Esophagus (tissue), 2 donors: ENCODE measurements around the gene MMP3. TPM values are rescaled to one million over a fixed set of nuclear protein-coding genes. Genes with fewer than 3 reads are reported as not detected.

Experiments
- H3K27ac ChIP-seq, 2 donors: one replicate each; pipeline ENCODE4 v1.5.1; 2013; ENCODE audit warnings: low read depth in 2 of 2, mild to moderate bottlenecking in 2 of 2, inconsistent platforms in 1 of 2, low read length in 1 of 2, moderate library complexity in 1 of 2
- H3K27me3 ChIP-seq, 2 donors: one replicate each; pipeline ENCODE4 v1.6.1; 2013; ENCODE audit warnings: low read length in 2 of 2, control low read depth in 1 of 2, mild to moderate bottlenecking in 1 of 2; ENCODE audit not compliant: insufficient read depth in 2 of 2, control insufficient read depth in 1 of 2
- H3K36me3 ChIP-seq, 2 donors: one replicate each; pipeline ENCODE4 v1.6.1; 2013; ENCODE audit warnings: low read length in 1 of 2; ENCODE audit not compliant: control insufficient read depth in 2 of 2, insufficient read depth in 2 of 2
- H3K4me1 ChIP-seq, 2 donors: one replicate each; pipeline ENCODE4 v1.6.1; 2013; ENCODE audit warnings: low read length in 1 of 2; ENCODE audit not compliant: control insufficient read depth in 2 of 2, insufficient read depth in 2 of 2
- H3K4me3 ChIP-seq, 2 donors: one replicate each; pipeline ENCODE4 v1.5.1; 2013; ENCODE audit warnings: low read length in 2 of 2, mild to moderate bottlenecking in 2 of 2, low read depth in 1 of 2, moderate library complexity in 1 of 2
- H3K9me3 ChIP-seq, 2 donors: one replicate each; pipeline ENCODE4 v1.6.1; 2013; ENCODE audit warnings: mild to moderate bottlenecking in 2 of 2, low read depth in 1 of 2, low read length in 1 of 2, moderate library complexity in 1 of 2; ENCODE audit not compliant: control insufficient read depth in 2 of 2, insufficient read depth in 1 of 2
- WGBS, 2 donors: extraction: QIAGEN DNeasy Blood & Tissue Kit; methylation state at CpG; one replicate each; pipeline ENCODE4 v1.1.7; 2013; 5-methylcytosine and 5-hydroxymethylcytosine counted together
- polyA plus RNA-seq, 2 donors: library from polyadenylated mRNA; stranded (reverse); fragments of 200-250 nt; gene quantifications; one replicate each; pipeline ENCODE4 v1.2.3, GENCODE V29; 2013
- donor health status: healthy with polysubstance abuse.
- donor health status: Bipolar disorder and iron deficiency.

The MMP3 gene
- polyA plus RNA-seq, 2 donors = 0.01 to 0.24 TPM

DNA sequence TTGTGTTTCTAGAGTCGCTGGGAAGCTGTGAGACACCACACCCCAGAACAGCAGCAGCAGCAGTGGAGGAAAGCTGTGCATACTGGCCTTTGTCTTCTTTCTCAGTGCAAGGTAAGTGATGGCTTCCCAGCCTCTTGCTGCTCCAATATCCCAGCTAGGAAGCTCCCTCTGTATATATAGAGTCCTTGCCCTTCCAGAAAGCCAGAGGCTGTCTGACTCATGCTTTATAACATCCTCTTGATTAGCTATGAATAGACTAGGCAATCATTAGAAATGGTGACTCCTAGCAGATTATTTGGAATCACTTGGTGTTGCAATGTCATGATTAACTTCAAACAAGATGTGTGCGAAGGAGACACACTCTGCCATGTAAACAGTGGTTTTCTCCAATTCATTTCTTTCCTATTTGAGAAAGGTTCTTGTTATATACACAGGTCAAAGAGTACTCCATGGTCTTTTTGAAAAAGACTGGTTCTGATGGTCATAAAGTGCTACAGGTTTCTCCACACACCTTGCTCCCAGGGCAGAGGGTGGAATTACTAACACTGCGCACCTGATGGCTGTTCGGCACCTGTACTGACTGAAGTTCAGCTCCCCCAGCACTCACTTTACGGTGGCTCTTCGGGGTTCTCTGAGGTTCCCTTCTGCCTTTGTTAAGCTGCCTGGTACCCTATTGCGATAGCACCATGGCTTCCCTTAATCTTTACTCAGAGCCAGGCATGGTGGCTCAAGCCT, 45.2 kb downstream of the MMP3 start, which contains the start of gene MMP1:
Gene MMP1, minus strand, starts transcription at position 149 of the 735 bp plus-strand sequence. Its CDS starts 68 bp downstream, at position 81.
- Histone ChIP-seq H3K27ac (no peak within 1 kb of the TSS), H3K4me1 (no peaks in the 10 kb centered on the region), H3K36me3 (no peaks in the 10 kb centered on the region), H3K9me3 (no peaks in the 10 kb centered on the region), H3K27me3 (no peaks in the 10 kb centered on the region), H3K4me3 (no peak within 1 kb of the TSS)
- 81 to 83% methylated on average over 7 of the region's 7 CpGs for WGBS, 2 donors

DNA sequence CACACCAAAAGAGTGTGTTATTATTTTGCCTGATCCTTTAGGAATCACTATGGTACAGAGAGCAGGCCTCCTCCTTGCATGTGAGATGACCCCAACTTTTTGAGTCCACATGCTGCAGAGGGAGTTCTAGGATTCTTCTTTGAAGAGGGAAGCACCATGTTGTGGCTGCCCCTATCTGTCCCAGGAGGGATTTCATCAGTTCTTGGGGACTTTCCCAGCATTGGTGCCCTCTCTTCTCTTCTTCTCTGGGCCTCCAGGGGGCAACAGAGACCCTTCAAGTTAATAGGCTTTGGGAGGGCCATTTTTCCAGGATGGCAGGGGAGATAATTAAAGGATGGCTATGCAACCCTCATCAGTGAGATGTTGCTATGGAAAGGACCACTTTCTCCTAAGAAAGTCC, 49.0 kb downstream of the MMP3 start:
- no peak overlapping the region for H3K4me3 ChIP-seq
- H3K27ac ChIP-seq = no peak overlapping the region

DNA sequence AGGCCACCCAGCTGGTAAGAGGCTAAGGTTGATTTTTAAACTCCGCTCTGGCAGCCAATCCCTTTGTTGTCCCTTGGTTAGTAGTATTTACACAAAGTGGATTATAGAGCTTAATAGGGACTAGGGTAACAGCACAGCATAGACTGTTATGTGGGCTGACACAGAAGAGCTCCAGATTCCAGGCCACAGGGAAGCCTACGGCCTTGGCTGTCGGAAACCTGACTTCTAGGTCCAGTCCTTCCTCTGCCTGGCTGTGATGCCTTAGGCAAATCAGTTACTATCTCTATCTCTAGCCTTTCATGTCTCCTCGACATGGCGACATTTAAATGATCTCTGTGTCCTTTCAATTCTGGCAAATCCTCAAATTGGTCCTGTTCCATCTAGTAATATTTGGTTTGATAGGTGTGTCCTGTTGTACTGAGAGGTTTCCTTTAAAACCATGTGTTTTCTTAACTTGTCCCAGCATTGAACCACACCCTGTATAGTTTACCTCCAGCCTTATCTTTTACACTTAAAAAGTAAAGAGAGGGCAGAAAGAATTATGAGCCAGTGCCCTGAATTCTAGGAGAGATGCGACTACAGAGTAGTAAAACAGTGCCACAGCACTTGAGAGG, 49.6 kb downstream of the MMP3 start:
- peaks cover 0 to 2% of the 10 kb centered on the region in 2 donors for H3K27me3 ChIP-seq
- H3K36me3 ChIP-seq = no peaks in the 10 kb centered on the region
- WGBS, 2 donors = 78 to 79% methylated on average over 6 of the region's 6 CpGs
- no peaks in the 10 kb centered on the region for H3K4me1 ChIP-seq
- no peaks in the 10 kb centered on the region for H3K9me3 ChIP-seq
- H3K27ac ChIP-seq = no peak overlapping the region
- H3K4me3 ChIP-seq = no peak overlapping the region

More for the DNA sequence above, 49.0 kb downstream of the MMP3 start:
- H3K4me1 ChIP-seq = no peaks in the 10 kb centered on the region
- peaks cover 0 to 2% of the 10 kb centered on the region in 2 donors for H3K27me3 ChIP-seq
- H3K9me3 ChIP-seq = no peaks in the 10 kb centered on the region
- no peaks in the 10 kb centered on the region for H3K36me3 ChIP-seq

DNA sequence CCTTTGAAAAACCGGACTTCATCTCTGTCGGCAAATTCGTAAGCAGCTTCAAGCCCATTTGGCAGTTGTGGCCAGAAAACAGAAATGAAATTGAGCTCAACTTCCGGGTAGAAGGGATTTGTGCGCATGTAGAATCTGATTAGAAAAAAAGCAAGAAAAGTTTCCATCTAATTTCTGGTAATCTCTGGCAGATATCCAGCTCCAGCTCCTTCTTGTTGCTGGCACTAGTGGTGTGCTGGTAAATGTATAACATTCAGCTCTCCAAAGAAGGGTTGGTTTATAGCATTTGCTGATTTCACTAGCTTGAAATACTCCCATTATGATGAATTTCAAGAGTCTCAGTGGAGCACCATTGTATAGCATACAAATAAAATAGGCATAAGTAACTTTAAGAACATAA, 50.8 kb downstream of the MMP3 start:
- Histone ChIP-seq H3K9me3 (no peaks in the 10 kb centered on the region), H3K4me1 (no peaks in the 10 kb centered on the region), H3K27me3 (peaks cover 0 to 2% of the 10 kb centered on the region in 2 donors), H3K36me3 (no peaks in the 10 kb centered on the region), H3K4me3 (no peak overlapping the region), H3K27ac (no peak overlapping the region)
- WGBS, 2 donors = 62 to 84% methylated on average over 5 of the region's 5 CpGs

DNA sequence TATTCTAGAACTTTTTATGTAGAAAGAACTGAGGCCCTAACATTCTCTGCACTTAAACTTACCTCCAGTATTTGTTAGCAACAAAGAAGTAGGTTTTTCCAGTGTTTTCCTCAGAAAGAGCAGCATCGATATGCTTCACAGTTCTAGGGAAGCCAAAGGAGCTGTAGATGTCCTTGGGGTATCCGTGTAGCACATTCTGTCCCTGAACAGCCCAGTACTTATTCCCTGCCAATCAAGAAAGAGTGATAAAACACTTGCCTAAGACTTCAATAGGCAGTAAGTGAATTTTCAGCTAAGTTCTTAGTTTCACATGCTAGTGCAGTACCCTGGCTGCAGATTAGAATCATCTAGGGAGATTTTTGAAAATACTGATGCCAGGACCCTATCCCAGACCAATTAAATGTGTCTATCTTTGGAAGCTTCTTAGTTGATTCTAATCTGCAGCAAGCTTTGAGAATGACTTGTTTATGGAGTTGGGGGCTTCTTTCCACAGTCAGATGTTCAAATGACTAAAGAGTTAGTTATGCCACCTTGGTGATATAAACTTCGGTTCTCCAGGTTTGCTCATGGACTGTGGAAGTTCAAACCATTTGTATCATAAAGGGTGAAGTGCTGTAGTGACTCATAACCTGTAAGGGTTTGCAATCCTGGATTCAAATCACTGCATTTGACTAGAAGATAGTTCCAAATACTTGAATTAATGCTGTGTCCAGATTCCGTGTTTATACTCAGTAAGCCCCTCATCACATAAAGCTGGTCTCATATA, 52.0 kb downstream of the MMP3 start:
- no peaks in the 10 kb centered on the region for H3K36me3 ChIP-seq
- no peak overlapping the region for H3K4me3 ChIP-seq
- no peak overlapping the region for H3K27ac ChIP-seq
- peaks cover 0 to 5% of the 10 kb centered on the region in 2 donors for H3K27me3 ChIP-seq
- no peaks in the 10 kb centered on the region for H3K9me3 ChIP-seq
- no peaks in the 10 kb centered on the region for H3K4me1 ChIP-seq
- 74 to 79% methylated on average over 4 of the region's 4 CpGs for WGBS, 2 donors

DNA sequence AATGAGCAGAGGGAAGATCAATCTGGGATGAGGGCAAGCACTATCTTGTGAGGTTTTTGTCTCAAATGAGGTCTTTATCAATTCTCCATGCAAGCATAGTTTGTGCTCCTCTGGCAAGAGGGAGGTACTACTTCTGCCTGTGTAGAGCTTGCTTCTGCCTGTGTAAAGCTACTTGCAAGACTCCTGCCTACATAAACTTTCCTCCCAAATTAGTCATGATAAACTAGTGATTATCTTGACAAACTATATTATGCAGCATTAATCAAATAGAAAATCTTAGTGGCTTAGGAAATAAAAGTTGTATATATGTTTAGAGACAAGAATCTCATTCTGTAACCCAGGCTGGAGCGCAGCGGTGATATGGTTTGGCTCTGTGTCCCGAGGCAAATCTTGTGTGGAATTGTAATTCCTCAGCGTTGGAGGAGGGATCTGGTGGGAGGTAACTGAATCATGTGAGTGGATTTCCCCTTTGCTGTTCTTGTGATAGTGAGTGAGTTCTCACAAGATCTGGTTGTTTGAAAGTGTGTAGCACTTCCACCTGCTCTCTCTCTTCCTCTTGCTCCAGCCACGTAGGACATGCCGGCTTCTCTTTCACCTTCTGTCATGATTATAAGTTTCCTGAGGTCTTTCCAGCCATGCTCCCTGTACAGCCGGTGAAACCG, 54.9 kb downstream of the MMP3 start:
- 66 to 70% methylated on average over 8 of the region's 8 CpGs for WGBS, 2 donors
- Histone ChIP-seq H3K4me1 (no peaks in the 10 kb centered on the region), H3K36me3 (no peaks in the 10 kb centered on the region), H3K27ac (no peak overlapping the region), H3K27me3 (peaks cover 0 to 5% of the 10 kb centered on the region in 2 donors), H3K9me3 (no peaks in the 10 kb centered on the region), H3K4me3 (no peak overlapping the region)

Other genes starting within 250 kb of the MMP3 start
- gene MMP20, start 218.3 kb downstream of the MMP3 start, polyA plus RNA-seq = not detected
- gene MMP27, start 137.8 kb downstream of the MMP3 start, polyA plus RNA-seq = under 1 TPM; 0.04 to 0.07 TPM
- under 1 TPM in 1 of 2 donors, not detected in 1; 0.01 TPM for gene MMP8, start 118.7 kb downstream of the MMP3 start, polyA plus RNA-seq
- under 1 TPM; 0.02 to 0.12 TPM for gene MMP10, start 63.0 kb downstream of the MMP3 start, polyA plus RNA-seq
- 1 to 10 TPM in 1 of 2 donors, under 1 TPM in 1; 0.24 to 1.3 TPM for gene MMP1, start 45.4 kb downstream of the MMP3 start, polyA plus RNA-seq
- under 1 TPM in 1 of 2 donors, not detected in 1; 0.62 TPM for gene MMP12, start 31.4 kb upstream of the MMP3 start, polyA plus RNA-seq
- under 1 TPM in 1 of 2 donors, not detected in 1; 0.02 TPM for gene MMP13, start 112.1 kb upstream of the MMP3 start, polyA plus RNA-seq
- 10 to 100 TPM in 1 of 2 donors, 1 to 10 TPM in 1; 6.9 to 26.4 TPM for gene DCUN1D5, start 248.6 kb upstream of the MMP3 start, polyA plus RNA-seq